ENCODE measurements around the gene NR2C2AP.

DNA sequence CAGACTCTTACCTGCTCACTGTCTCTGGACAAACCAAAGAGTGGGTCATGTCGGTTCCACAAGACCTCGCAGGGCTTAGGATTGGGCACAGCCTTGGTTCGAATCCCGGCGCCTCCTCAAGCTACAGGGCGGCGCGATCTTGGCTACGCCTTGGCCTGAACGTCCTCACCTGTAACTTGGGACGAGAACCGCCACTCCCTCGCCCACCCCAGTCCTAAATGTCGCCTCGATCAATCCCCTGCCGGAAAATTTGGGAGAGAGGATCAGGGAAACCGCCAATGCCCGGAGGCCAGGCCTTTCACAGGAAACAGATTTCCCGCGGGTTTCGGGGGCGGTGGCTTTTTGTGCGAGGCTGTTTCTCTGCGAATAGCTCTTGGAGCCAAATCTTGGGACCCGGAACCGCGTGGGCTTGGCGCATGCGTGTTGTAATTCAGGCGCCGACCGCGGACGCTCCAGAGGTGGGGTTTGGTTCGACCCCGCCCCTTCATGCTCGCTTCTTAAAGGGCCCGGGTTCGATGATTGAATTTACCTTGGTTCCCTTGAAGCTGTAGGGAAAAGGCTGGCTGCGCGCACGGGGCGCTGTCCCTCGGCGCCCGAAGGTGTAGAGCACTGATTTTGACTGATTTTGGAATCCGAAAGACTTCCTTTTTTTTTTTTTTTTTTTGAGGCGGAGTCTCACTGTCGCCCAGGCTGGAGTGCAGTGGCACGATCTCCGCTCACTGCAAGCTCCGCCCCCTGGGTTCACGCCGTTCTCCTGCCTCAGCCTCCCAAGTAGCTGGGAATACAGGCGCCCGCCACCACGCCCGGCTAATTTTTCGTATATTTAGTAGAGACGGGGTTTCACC, at the start of gene NR2C2AP:
- TF ChIP-seq CTCF (conservative IDR thresholded peaks at IDR 0.05 in 1 of 2, IDR thresholded peaks at IDR 0.05 in 1 of 2; ENCODE audit: low read depth in 1 of 2, low read length in 2 of 2), result no peak
- TF ChIP-seq EZH2 (IDR thresholded peaks at IDR 0.05; ENCODE audit: low read length, missing control alignments), result no peak
